H1 (cell line): ENCODE measurements around the gene MBTPS1. TPM values are rescaled to one million over a fixed set of nuclear protein-coding genes. Genes with fewer than 3 reads are reported as not detected.

Source experiments
- CTCF ChIA-PET: fragments of 300-600 bp; sonication (Branson Sonifier 250); formaldehyde crosslinking; loops from one replicate; lab custom pipeline; 2021; ENCODE audit not compliant: partially characterized antibody; lab: Charles Lee
- POLR2A ChIA-PET: fragments of 300-600 bp; sonication (Branson Sonifier 250); formaldehyde crosslinking; loops from one replicate; lab custom pipeline; 2021; ENCODE audit warnings: inconsistent platforms; ENCODE audit not compliant: partially characterized antibody; lab: Charles Lee
- DNase-seq, 2 experiments: peaks; one replicate each; pipeline versions ENCODE4 v3.0.0 to v3.0.0-alpha.2; 2010 to 2022; ENCODE audit warnings: low spot score in 2 of 2, low read depth in 1 of 2, mixed read lengths in 1 of 2
- FAIRE-seq: peaks from 2 replicates; lab custom pipeline; 2011; peaks lifted over from hg19 to GRCh38; lab: Jason Lieb, UNC
- H2AFZ ChIP-seq: 2 replicates; pipeline ENCODE4 v1.8.1; 2012; ENCODE audit warnings: low read length, inconsistent platforms
- H2AK5ac ChIP-seq: 2 replicates; pipeline ENCODE4 v1.6.1; 2013; ENCODE audit warnings: low read depth, low read length
- H2BK120ac ChIP-seq: replicated peaks from 2 replicates; pipeline ENCODE3; 2013; ENCODE audit warnings: low read depth, low read length, inconsistent platforms
- H2BK12ac ChIP-seq: 2 replicates; pipeline ENCODE4 v1.6.1; 2013; ENCODE audit warnings: low read depth, low read length
- H2BK15ac ChIP-seq: 2 replicates; pipeline ENCODE4 v1.6.1; 2013; ENCODE audit warnings: low read length
- H2BK20ac ChIP-seq: 2 replicates; pipeline ENCODE4 v1.6.1; 2013; ENCODE audit warnings: low read length
- H2BK5ac ChIP-seq: 2 replicates; pipeline ENCODE4 v1.6.1; 2013; ENCODE audit warnings: low read depth, low read length
- H3K14ac ChIP-seq: 2 replicates; pipeline ENCODE4 v1.6.1; 2013; ENCODE audit warnings: inconsistent platforms; ENCODE audit not compliant: insufficient read length
- H3K18ac ChIP-seq: 2 replicates; pipeline ENCODE4 v1.6.1; 2013; ENCODE audit warnings: low read length; ENCODE audit errors: extremely low read depth
- H3K23ac ChIP-seq: 2 replicates; pipeline ENCODE4 v1.6.1; 2013; ENCODE audit warnings: inconsistent platforms; ENCODE audit not compliant: insufficient read length
- H3K23me2 ChIP-seq: 2 replicates; pipeline ENCODE4 v1.6.1; 2013; ENCODE audit warnings: low read depth, low read length
- H3K27ac ChIP-seq: 2 replicates; pipeline ENCODE4 v1.6.1; 2011; ENCODE audit warnings: low read depth, low read length, inconsistent platforms
- H3K27me3 ChIP-seq, 4 experiments: replicated peaks in 1 of 4; 1 replicate in 1 of 4; 2 replicates in 3 of 4; pipeline versions ENCODE4 v1.6.1 to v1.8.1; 2011 to 2013; ENCODE audit warnings: low read length in 3 of 4, mild to moderate bottlenecking in 3 of 4, inconsistent platforms in 2 of 4, mixed read lengths in 2 of 4, moderate library complexity in 1 of 4; ENCODE audit not compliant: control insufficient read depth in 3 of 4, insufficient read depth in 3 of 4; ENCODE audit errors: extremely low read depth in 1 of 4
- H3K36me3 ChIP-seq, 4 experiments: 2 replicates each; pipeline versions ENCODE4 v1.6.1 to v1.8.1; 2011 to 2013; ENCODE audit warnings: mild to moderate bottlenecking in 4 of 4, low read length in 3 of 4, moderate library complexity in 2 of 4, control low read depth in 1 of 4, inconsistent platforms in 1 of 4; ENCODE audit not compliant: insufficient read depth in 4 of 4, control insufficient read depth in 2 of 4
- H3K4ac ChIP-seq: replicated peaks from 2 replicates; pipeline ENCODE3; 2013; ENCODE audit warnings: low read length, low read depth, mixed read lengths, inconsistent platforms; ENCODE audit not compliant: insufficient read length
- H3K4me1 ChIP-seq, 4 experiments: replicated peaks in 1 of 4; 1 replicate in 1 of 4; 2 replicates in 3 of 4; pipeline versions ENCODE4 v1.6.1 to v1.8.1; 2011 to 2013; ENCODE audit warnings: low read length in 3 of 4, inconsistent platforms in 2 of 4, mixed read lengths in 1 of 4; ENCODE audit not compliant: insufficient read depth in 4 of 4, control insufficient read depth in 3 of 4
- H3K4me2 ChIP-seq, 2 experiments: 2 replicates each; pipeline versions ENCODE4 v1.6.1 to v1.8.1; 2011 to 2013; ENCODE audit warnings: low read depth in 2 of 2, low read length in 2 of 2, control low read depth in 1 of 2, inconsistent platforms in 1 of 2, mild to moderate bottlenecking in 1 of 2; ENCODE audit not compliant: insufficient read depth in 1 of 2
- H3K4me3 ChIP-seq, 4 experiments: fragments of 200-600, 300-600 bp in 1 of 4; sonication (generic), shearing (Covaris generic), sonication (Bioruptor Twin) in 1 of 4; 2 replicates each; pipeline versions ENCODE4 v1.5.1 to v1.8.1; 2011 to 2016; ENCODE audit warnings: low read length in 4 of 4, low read depth in 3 of 4, control low read depth in 2 of 4, inconsistent platforms in 2 of 4, mild to moderate bottlenecking in 2 of 4, mixed read lengths in 1 of 4, moderate library complexity in 1 of 4; ENCODE audit not compliant: insufficient read depth in 2 of 4; ENCODE audit errors: extremely low read depth in 1 of 4
- H3K56ac ChIP-seq: replicated peaks from 2 replicates; pipeline ENCODE3; 2013; ENCODE audit warnings: low read depth, mild to moderate bottlenecking, mixed read lengths, low read length, inconsistent platforms; ENCODE audit not compliant: insufficient read length
- H3K79me1 ChIP-seq: 2 replicates; pipeline ENCODE4 v1.6.1; 2013; ENCODE audit warnings: low read depth, low read length, control low read depth
- H3K79me2 ChIP-seq, 2 experiments: 2 replicates each; pipeline versions ENCODE4 v1.6.1 to v1.8.1; 2012 to 2013; ENCODE audit warnings: low read length in 2 of 2, mild to moderate bottlenecking in 2 of 2, inconsistent platforms in 1 of 2; ENCODE audit not compliant: insufficient read depth in 2 of 2, control insufficient read depth in 1 of 2
- H3K9ac ChIP-seq, 4 experiments: replicated peaks in 1 of 4; 1 replicate in 1 of 4; 2 replicates in 3 of 4; pipeline versions ENCODE4 v1.6.1 to v1.8.1; 2011 to 2013; ENCODE audit warnings: low read depth in 3 of 4, low read length in 3 of 4, control low read depth in 2 of 4, mild to moderate bottlenecking in 2 of 4, moderate library complexity in 2 of 4, inconsistent platforms in 1 of 4; ENCODE audit errors: extremely low read depth in 1 of 4
- H3K9me3 ChIP-seq, 2 experiments: 2 replicates each; pipeline versions ENCODE4 v1.6.1 to v1.8.1; 2012 to 2013; ENCODE audit warnings: mild to moderate bottlenecking in 2 of 2, moderate library complexity in 2 of 2, control low read depth in 1 of 2, inconsistent platforms in 1 of 2, low read depth in 1 of 2, low read length in 1 of 2, mixed read lengths in 1 of 2; ENCODE audit not compliant: insufficient read depth in 2 of 2
- H4K20me1 ChIP-seq, 2 experiments: replicated peaks in 1 of 2; 2 replicates each; pipeline versions ENCODE3 to v1.8.1; 2011 to 2013; ENCODE audit warnings: inconsistent platforms in 2 of 2, low read length in 2 of 2, mild to moderate bottlenecking in 1 of 2; ENCODE audit not compliant: insufficient read depth in 2 of 2, control insufficient read depth in 1 of 2
- H4K5ac ChIP-seq: 2 replicates; pipeline ENCODE4 v1.6.1; 2013; ENCODE audit warnings: low read length, low read depth, mixed read lengths, inconsistent platforms; ENCODE audit not compliant: insufficient read length
- H4K8ac ChIP-seq: 2 replicates; pipeline ENCODE4 v1.8.0; 2013; ENCODE audit warnings: mild to moderate bottlenecking, moderate library complexity, low read length, inconsistent platforms; ENCODE audit not compliant: insufficient read depth; ENCODE audit errors: extremely low read depth
- H4K91ac ChIP-seq: replicated peaks from 2 replicates; pipeline ENCODE3; 2013; ENCODE audit warnings: low read length, mixed read lengths, inconsistent platforms; ENCODE audit not compliant: insufficient read length
- EGR1 ChIP-seq: IDR thresholded peaks from 2 replicates; pipeline ENCODE4 v1.6.1; 2011; ENCODE audit warnings: low read depth, low read length, borderline replicate concordance
- GABPA ChIP-seq: IDR thresholded peaks from 2 replicates; pipeline ENCODE4 v1.6.1; 2011; ENCODE audit warnings: mild to moderate bottlenecking, low read length, moderate library complexity, borderline replicate concordance; ENCODE audit not compliant: insufficient read depth
- HDAC6 ChIP-seq: IDR thresholded peaks from one replicate; pipeline ENCODE4 v1.7.1; 2012; ENCODE audit warnings: low read depth, mild to moderate bottlenecking, inconsistent platforms, low read length, moderate library complexity
- JUND ChIP-seq: IDR thresholded peaks from 2 replicates; pipeline ENCODE4 v1.6.1; 2011; ENCODE audit warnings: mild to moderate bottlenecking, improper control_type of control experiment, low read length
- KDM1A ChIP-seq: fragments of 200-600, 300-600 bp; sonication (generic); IDR thresholded peaks from 2 replicates; pipeline ENCODE4 v1.7.1; 2016; ENCODE audit warnings: mild to moderate bottlenecking, low read length, borderline replicate concordance
- RXRA ChIP-seq: IDR thresholded peaks from 2 replicates; pipeline ENCODE4 v1.6.1; 2011; ENCODE audit warnings: low read depth, mild to moderate bottlenecking, low read length, moderate library complexity; ENCODE audit not compliant: insufficient read depth
- SIRT6 ChIP-seq: IDR thresholded peaks from one replicate; pipeline ENCODE4 v1.7.1; 2012; ENCODE audit warnings: low read length, inconsistent platforms
- SRF ChIP-seq: IDR thresholded peaks from 2 replicates; pipeline ENCODE4 v1.6.1; 2011; ENCODE audit warnings: mild to moderate bottlenecking, low read depth, low read length, moderate library complexity
- SUZ12 ChIP-seq: fragments of 200-600 bp; sonication (generic); IDR thresholded peaks from 2 replicates; pipeline ENCODE4 v1.6.1; 2012; ENCODE audit warnings: mild to moderate bottlenecking, inconsistent platforms, low read length, moderate library complexity, mixed read lengths
- WGBS, 2 experiments: shearing (Covaris generic) in 1 of 2; methylation state at CpG; one replicate each; pipeline versions ENCODE4 v1.1.6 to v1.1.7; 2013 to 2015; ENCODE audit warnings: low lambda C conversion rate in 2 of 2, mixed read lengths in 2 of 2, inconsistent platforms in 1 of 2, low coverage in 1 of 2, missing lambda C conversion rate in 1 of 2; ENCODE audit not compliant: insufficient replicate concordance in 2 of 2, insufficient coverage in 1 of 2, insufficient read length in 1 of 2; ENCODE audit errors: extremely low coverage in 1 of 2, missing lambda C conversion rate in 1 of 2; 5-methylcytosine and 5-hydroxymethylcytosine counted together
- polyA plus RNA-seq, 7 experiments: library from polyadenylated mRNA; depleted of rRNA in 3 of 7; stranded (reverse) in 5 of 7; unstranded in 2 of 7; fragments of >200 nt in 5 of 7; fragments of 200-250 nt in 2 of 7; gene quantifications; 1 replicate in 5 of 7; 2 replicates in 1 of 7; 4 replicates in 1 of 7; pipeline versions ENCODE4 v1.2.1 to v1.2.3, GENCODE V29; 2011 to 2013; ENCODE audit warnings: missing spikeins in 2 of 7, mixed read lengths in 2 of 7
- total RNA-seq: library from RNA; stranded (reverse); fragmentation: NEBNext Ultra II Directional; extraction: Animal tissue kit (Norgen Biotek cat#: 25700); gene quantifications from 2 replicates; pipeline ENCODE4 v1.2.1, GENCODE V29; 2021
- TF ChIP-seq, protein P1 (sequence below), 3 experiments: IDR thresholded peaks; 1 replicate in 2 of 3; 2 replicates in 1 of 3; pipeline versions ENCODE4 v1.5.1 to v1.6.1; 2011; ENCODE audit warnings: low read length in 3 of 3, mild to moderate bottlenecking in 3 of 3, inconsistent platforms in 2 of 3, low read depth in 1 of 3, moderate library complexity in 1 of 3; ENCODE audit not compliant: insufficient read depth in 1 of 3; ENCODE audit errors: control extremely low read depth in 1 of 3
- TF ChIP-seq, protein P2 (sequence below): IDR thresholded peaks from 2 replicates; pipeline ENCODE4 v1.6.1; 2012; ENCODE audit warnings: inconsistent platforms

The MBTPS1 gene
- total and polyA plus RNA-seq, 2 of the 8 experiments (the other 6 are each of a cell fraction or from before 2014, with no cell fraction given): 30.6 to 53.3 TPM

DNA sequence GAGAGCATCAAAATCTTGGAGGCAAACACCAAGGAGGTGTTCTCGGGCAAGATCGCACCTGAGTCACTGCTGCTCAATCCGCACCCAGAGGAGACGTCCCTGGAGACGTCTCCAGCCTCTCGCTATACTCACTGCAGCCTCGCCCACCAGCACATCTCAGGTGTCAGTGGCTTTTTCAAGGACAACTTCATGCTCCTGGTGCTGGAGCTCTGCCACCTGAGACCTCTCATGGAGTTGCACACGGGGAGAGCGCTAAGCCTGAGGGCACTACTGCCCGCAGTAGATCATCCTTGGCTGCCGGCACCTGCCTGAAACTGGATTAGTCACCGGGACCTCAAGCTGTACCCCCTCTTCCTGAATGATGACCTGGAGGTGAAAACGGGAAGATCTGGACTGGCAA, 2.6 kb upstream of the MBTPS1 start:
- no peak overlapping the region for H3K18ac ChIP-seq
- no peak overlapping the region for H2AFZ ChIP-seq
- peaks cover 0 to 2% (median 0%) of the 10 kb centered on the region in 4 experiments; a peak in 1 of 7 replicates for H3K4me1 ChIP-seq
- no peak overlapping the region for H3K56ac ChIP-seq
- no peak overlapping the region for H3K4me2 ChIP-seq
- H3K27me3 ChIP-seq: no peaks in the 10 kb centered on the region
- no peak overlapping the region for H2BK20ac ChIP-seq
- peak overlapping the region; percentile 15; the same call in 1 of the 2 replicates for H4K8ac ChIP-seq
- no peak for FAIRE-seq
- POLR2A ChIA-PET: interaction anchor here (1.1 to 4.6 kb wide), 3 partner anchors 12 to 30 kb away, joined by 3 to 19 read pairs (median 5); no protein-coding TSS in a partner anchor
- H3K9me3 ChIP-seq: no peaks in the 10 kb centered on the region
- no peak for DNase-seq
- H3K9ac ChIP-seq: no peak overlapping the region
- peaks cover 2 to 17% (median 11%) of the 10 kb centered on the region in 4 experiments for H3K36me3 ChIP-seq
- no peak overlapping the region for H3K27ac ChIP-seq
- peaks cover 6% of the 10 kb centered on the region for H3K23me2 ChIP-seq
- 85% methylated on average over 13 of the region's 13 CpGs; no CpG with 5 or more reads in 1 of the 2 experiments for WGBS, 2 experiments
- H3K23ac ChIP-seq: no peak overlapping the region
- H2AK5ac ChIP-seq: no peak overlapping the region
- peaks cover 0 to 19% of the 10 kb centered on the region in 2 experiments; a peak in 3 of 4 replicates for H3K79me2 ChIP-seq
- H3K79me1 ChIP-seq: peaks cover 4% of the 10 kb centered on the region
- no peak overlapping the region for H2BK12ac ChIP-seq
- no peak overlapping the region for H2BK15ac ChIP-seq
- CTCF ChIA-PET: interaction anchor here (0.8 to 6.0 kb wide), 5 partner anchors 14 to 111 kb away, joined by 3 to 44 read pairs (median 4); no protein-coding TSS in a partner anchor
- no peak overlapping the region for H3K4me3 ChIP-seq
- H4K20me1 ChIP-seq: peaks cover 0 to 5% of the 10 kb centered on the region in 2 experiments
- H4K5ac ChIP-seq: no peak overlapping the region
- H2BK5ac ChIP-seq: no peak overlapping the region
- no peak overlapping the region for H4K91ac ChIP-seq
- H3K14ac ChIP-seq: no peak overlapping the region
- no peak overlapping the region for H2BK120ac ChIP-seq
- H3K4ac ChIP-seq: no peak overlapping the region
- TF ChIP-seq SUZ12 (no peak), KDM1A (no peak), RXRA (no peak), HDAC6 (no peak), JUND (no peak), EGR1 (no peak), SRF (no peak), GABPA (no peak), SIRT6 (no peak)
- TF ChIP-seq, protein P1, sequence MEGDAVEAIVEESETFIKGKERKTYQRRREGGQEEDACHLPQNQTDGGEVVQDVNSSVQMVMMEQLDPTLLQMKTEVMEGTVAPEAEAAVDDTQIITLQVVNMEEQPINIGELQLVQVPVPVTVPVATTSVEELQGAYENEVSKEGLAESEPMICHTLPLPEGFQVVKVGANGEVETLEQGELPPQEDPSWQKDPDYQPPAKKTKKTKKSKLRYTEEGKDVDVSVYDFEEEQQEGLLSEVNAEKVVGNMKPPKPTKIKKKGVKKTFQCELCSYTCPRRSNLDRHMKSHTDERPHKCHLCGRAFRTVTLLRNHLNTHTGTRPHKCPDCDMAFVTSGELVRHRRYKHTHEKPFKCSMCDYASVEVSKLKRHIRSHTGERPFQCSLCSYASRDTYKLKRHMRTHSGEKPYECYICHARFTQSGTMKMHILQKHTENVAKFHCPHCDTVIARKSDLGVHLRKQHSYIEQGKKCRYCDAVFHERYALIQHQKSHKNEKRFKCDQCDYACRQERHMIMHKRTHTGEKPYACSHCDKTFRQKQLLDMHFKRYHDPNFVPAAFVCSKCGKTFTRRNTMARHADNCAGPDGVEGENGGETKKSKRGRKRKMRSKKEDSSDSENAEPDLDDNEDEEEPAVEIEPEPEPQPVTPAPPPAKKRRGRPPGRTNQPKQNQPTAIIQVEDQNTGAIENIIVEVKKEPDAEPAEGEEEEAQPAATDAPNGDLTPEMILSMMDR (IDR thresholded peaks at IDR 0.05; ENCODE audit: control extremely low read depth in 1 of 3, insufficient read depth in 1 of 3, low read depth in 1 of 3, low read length in 3 of 3): no peak
- TF ChIP-seq, protein P2, sequence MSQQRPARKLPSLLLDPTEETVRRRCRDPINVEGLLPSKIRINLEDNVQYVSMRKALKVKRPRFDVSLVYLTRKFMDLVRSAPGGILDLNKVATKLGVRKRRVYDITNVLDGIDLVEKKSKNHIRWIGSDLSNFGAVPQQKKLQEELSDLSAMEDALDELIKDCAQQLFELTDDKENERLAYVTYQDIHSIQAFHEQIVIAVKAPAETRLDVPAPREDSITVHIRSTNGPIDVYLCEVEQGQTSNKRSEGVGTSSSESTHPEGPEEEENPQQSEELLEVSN: no peak
